ENCODE measurements around the gene GPAM. TPM values are rescaled to one million over a fixed set of nuclear protein-coding genes. Genes with fewer than 3 reads are reported as not detected.

The GPAM gene
- polyA plus RNA-seq, 1 of the 3 experiments (the other 2 are of a cell fraction) = 2.1 TPM

- no peak for TF ChIP-seq USF1 (IDR thresholded peaks at IDR 0.05; ENCODE audit: borderline replicate concordance, low read depth)
- no peak for TF ChIP-seq MXI1 (IDR thresholded peaks at IDR 0.05; ENCODE audit: low read depth, low read length)
- no peak for TF ChIP-seq ELF1 (IDR thresholded peaks at IDR 0.05)
- TF ChIP-seq MAX (IDR thresholded peaks at IDR 0.05; ENCODE audit: low read depth) = no peak
- no peak for TF ChIP-seq YY1 (IDR thresholded peaks at IDR 0.05; ENCODE audit: low read depth)
- no peak for TF ChIP-seq SIN3A (IDR thresholded peaks at IDR 0.05; ENCODE audit: borderline replicate concordance, low read depth, low read length)
These were observed 44.4 kb downstream of the GPAM start (continued) for GRCh38 chr10:112139176-112139575.

GRCh38 chr10:112137154-112137987 is 46.2 kb downstream of the GPAM start:
- CTCF ChIA-PET = interaction anchor here (0.6 to 9.7 kb wide), 104 partner anchors 8 to 1502 kb away, joined by 3 to 238 read pairs (median 4); partner anchors contain the start of genes ADRA2A and GPAM
- no peak overlapping the region for H3K27ac ChIP-seq (ENCODE audit: low read depth in 2 of 2, low read length in 1 of 2)
- 66% methylated on average over 10 of the region's 13 CpGs for WGBS (ENCODE audit: low lambda C conversion rate)
- TF ChIP-seq TAF1 (IDR thresholded peaks at IDR 0.05; ENCODE audit: borderline replicate concordance, low read depth, low read length) (no peak), NRF1 (IDR thresholded peaks at IDR 0.05; ENCODE audit: low read depth, low read length) (no peak), SIN3A (IDR thresholded peaks at IDR 0.05; ENCODE audit: borderline replicate concordance, low read depth, low read length) (no peak), CHD2 (IDR thresholded peaks at IDR 0.05; ENCODE audit: low read length, partially characterized antibody) (no peak), USF2 (IDR thresholded peaks at IDR 0.05; ENCODE audit: borderline replicate concordance, low read depth, low read length) (no peak), RAD21 (IDR thresholded peaks at IDR 0.05; ENCODE audit: low read length) (peak; percentile 94), USF1 (IDR thresholded peaks at IDR 0.05; ENCODE audit: borderline replicate concordance, low read depth) (no peak), FOXM1 (IDR thresholded peaks at IDR 0.05; ENCODE audit: low read depth) (no peak), PBX3 (IDR thresholded peaks at IDR 0.05) (no peak), NFIC (IDR thresholded peaks at IDR 0.05; ENCODE audit: borderline replicate concordance) (no peak), REST (IDR thresholded peaks at IDR 0.05; ENCODE audit: low read depth, low read length) (no peak), RFX5 (IDR thresholded peaks at IDR 0.05; ENCODE audit: low read length) (no peak), FOSL2 (IDR thresholded peaks at IDR 0.05; ENCODE audit: borderline replicate concordance, low read depth) (no peak), MXI1 (IDR thresholded peaks at IDR 0.05; ENCODE audit: low read depth, low read length) (no peak), RCOR1 (IDR thresholded peaks at IDR 0.05; ENCODE audit: low read length) (no peak), JUND (IDR thresholded peaks at IDR 0.05) (no peak), GATA2 (CRISPR knock-in tag; IDR thresholded peaks at IDR 0.05) (no peak), GABPA (IDR thresholded peaks at IDR 0.05; ENCODE audit: low read depth) (no peak), TEAD4 (IDR thresholded peaks at IDR 0.05; ENCODE audit: borderline replicate concordance, insufficient read depth) (0 out of 2 replicates have a peak, but pooled peaks have one; percentile 36), SMC3 (IDR thresholded peaks at IDR 0.05; ENCODE audit: low read depth, low read length) (peak; percentile 77), POLR2AphosphoS5 (IDR thresholded peaks at IDR 0.05; ENCODE audit: low read depth, low read length) (no peak)

More at GRCh38 chr10:112137154-112137987, 46.2 kb downstream of the GPAM start:
- no peaks in the 10 kb centered on the region for H3K79me2 ChIP-seq (ENCODE audit: insufficient read depth)
- H3K36me3 ChIP-seq (replicated peaks in 1 of 2; ENCODE audit: control insufficient read depth in 1 of 2, insufficient read depth in 2 of 2, low read length in 1 of 2) = no peaks in the 10 kb centered on the region
- H3K4me1 ChIP-seq (ENCODE audit: control insufficient read depth in 1 of 2, insufficient read depth in 2 of 2, low read depth in 1 of 2, low read length in 1 of 2) = peaks cover 0 to 7% of the 10 kb centered on the region in 2 experiments; a peak in 1 of 4 replicates
- no peaks in the 10 kb centered on the region for H3K9me3 ChIP-seq
- H3K4me2 ChIP-seq = no peak overlapping the region
- H3K4me3 ChIP-seq (ENCODE audit: low read depth in 2 of 2, low read length in 1 of 2) = no peak overlapping the region; a peak in 1 of 4 replicates
- H3K27me3 ChIP-seq (ENCODE audit: insufficient read depth) = no peaks in the 10 kb centered on the region
- peak; percentile 80 for DNase-seq
- POLR2A ChIA-PET = interaction anchor here (1.3 to 1.8 kb wide), 2 partner anchors 14 to 381 kb away, joined by 4 to 10 read pairs; no protein-coding TSS in a partner anchor
- no peaks in the 10 kb centered on the region for H3F3A ChIP-seq (replicated peaks; ENCODE audit: insufficient read depth)
- no peak overlapping the region for H2AFZ ChIP-seq (ENCODE audit: low read depth)
- no peak overlapping the region for H3K9ac ChIP-seq
- H3K9me2 ChIP-seq = no peaks in the 10 kb centered on the region
- no peaks in the 10 kb centered on the region for H4K20me1 ChIP-seq (ENCODE audit: insufficient read depth)

Measured in SK-N-SH (cell line).